ENCODE results near the gene BRCC3. TPM values are rescaled to one million over a fixed set of nuclear protein-coding genes. Genes with fewer than 3 reads are reported as not detected.
"Not testable (repeated sequence)": the region's sequence is repeated elsewhere in the genome, so short reads cannot be mapped to it uniquely, and the experiment has no call there.

The BRCC3 gene
- total RNA-seq, 6 experiments from 2014 or later: 24.5 to 27.8 (median 26.0) TPM

- no peak overlapping the region for H3K27ac Mint-ChIP-seq
- no peak for DNase-seq
- H3K27me3 Mint-ChIP-seq (ENCODE audit: insufficient read depth): peaks cover 4% of the 10 kb centered on the region
- no peak for TF ChIP-seq CTCF (IDR thresholded peaks at IDR 0.05)
- no peaks in the 10 kb centered on the region for H3K9me3 Mint-ChIP-seq
- H3K4me1 Mint-ChIP-seq (ENCODE audit: low read depth): no peaks in the 10 kb centered on the region
- H3K4me3 Mint-ChIP-seq: no peak overlapping the region
- no peaks in the 10 kb centered on the region for H3K36me3 Mint-ChIP-seq (ENCODE audit: low read depth)
Measured at GRCh38 chrX:155143959-155144548, 72.7 kb downstream of the BRCC3 start.

- Mint-ChIP-seq H3K4me1 (ENCODE audit: low read depth) (no peaks in the 10 kb centered on the region), H3K27me3 (ENCODE audit: insufficient read depth) (peaks cover 2% of the 10 kb centered on the region), H3K27ac (no peak overlapping the region), H3K36me3 (ENCODE audit: low read depth) (no peaks in the 10 kb centered on the region), H3K9me3 (no peaks in the 10 kb centered on the region), H3K4me3 (no peak overlapping the region)
- TF ChIP-seq CTCF (IDR thresholded peaks at IDR 0.05): no peak
- no peak for DNase-seq
Measured at GRCh38 chrX:155144926-155145325, 73.6 kb downstream of the BRCC3 start.

- not testable (repeated sequence) for H3K27me3 Mint-ChIP-seq (ENCODE audit: insufficient read depth); H3K9me3 Mint-ChIP-seq
Measured at GRCh38 chrX:155147612-155148011, 76.3 kb downstream of the BRCC3 start.

GRCh38 chrX:155148166-155148565, 76.9 kb downstream of the BRCC3 start:
- H3K4me1 Mint-ChIP-seq (ENCODE audit: low read depth); H3K4me3 Mint-ChIP-seq; H3K9me3 Mint-ChIP-seq; H3K36me3 Mint-ChIP-seq (ENCODE audit: low read depth); DNase-seq; H3K27ac Mint-ChIP-seq; H3K27me3 Mint-ChIP-seq (ENCODE audit: insufficient read depth): not testable (repeated sequence)

More at GRCh38 chrX:155147612-155148011, 76.3 kb downstream of the BRCC3 start:
- H3K4me1 Mint-ChIP-seq (ENCODE audit: low read depth); H3K36me3 Mint-ChIP-seq (ENCODE audit: low read depth); DNase-seq; H3K27ac Mint-ChIP-seq; H3K4me3 Mint-ChIP-seq: not testable (repeated sequence)

GRCh38 chrX:155148724-155149537, 77.6 kb downstream of the BRCC3 start:
- no peak overlapping the region for H3K4me3 Mint-ChIP-seq
- H3K36me3 Mint-ChIP-seq (ENCODE audit: low read depth): no peaks in the 10 kb centered on the region
- peak; percentile 12 for DNase-seq
- no peaks in the 10 kb centered on the region for H3K4me1 Mint-ChIP-seq (ENCODE audit: low read depth)
- no peak overlapping the region for H3K27ac Mint-ChIP-seq
- H3K9me3 Mint-ChIP-seq: no peaks in the 10 kb centered on the region
- H3K27me3 Mint-ChIP-seq (ENCODE audit: insufficient read depth): peaks cover 2% of the 10 kb centered on the region
- TF ChIP-seq CTCF (IDR thresholded peaks at IDR 0.05): peak; percentile 74

- no peak for DNase-seq
- no peak overlapping the region for H3K27ac Mint-ChIP-seq
- no peak for TF ChIP-seq CTCF (IDR thresholded peaks at IDR 0.05)
- no peaks in the 10 kb centered on the region for H3K4me1 Mint-ChIP-seq (ENCODE audit: low read depth)
- no peak overlapping the region for H3K4me3 Mint-ChIP-seq
- no peaks in the 10 kb centered on the region for H3K36me3 Mint-ChIP-seq (ENCODE audit: low read depth)
- H3K9me3 Mint-ChIP-seq: no peaks in the 10 kb centered on the region
- no peaks in the 10 kb centered on the region; the same call in 1 of the 2 replicates for H3K27me3 Mint-ChIP-seq (ENCODE audit: insufficient read depth)
Measured at GRCh38 chrX:155169881-155170280, 98.6 kb downstream of the BRCC3 start.

Other genes starting within 250 kb of the BRCC3 start
- not detected for gene SMIM9, start 236.8 kb upstream of the BRCC3 start, total RNA-seq (2021; fragmentation: NEBNext Ultra II Directional; extraction: Animal tissue kit (Norgen Biotek cat#: 25700))
- 1 to 10 TPM; 4.8 to 8.4 (median 6.6) TPM for gene F8A1, start 185.2 kb upstream of the BRCC3 start, total RNA-seq (2021; fragmentation: NEBNext Ultra II Directional; extraction: Animal tissue kit (Norgen Biotek cat#: 25700))
- gene F8, start 48.8 kb upstream of the BRCC3 start, total RNA-seq (2021; fragmentation: NEBNext Ultra II Directional; extraction: Animal tissue kit (Norgen Biotek cat#: 25700)): 1 to 10 TPM; 1.0 to 1.6 (median 1.4) TPM
- gene FUNDC2, start 44.7 kb upstream of the BRCC3 start, total RNA-seq (2021; fragmentation: NEBNext Ultra II Directional; extraction: Animal tissue kit (Norgen Biotek cat#: 25700)): 10 to 100 TPM; 50.8 to 55.7 (median 53.3) TPM
- gene CMC4, start 372 bp upstream of the BRCC3 start, total RNA-seq (2021; fragmentation: NEBNext Ultra II Directional; extraction: Animal tissue kit (Norgen Biotek cat#: 25700)): 1 to 10 TPM; 4.6 to 7.4 (median 6.3) TPM
- gene MTCP1, start 372 bp upstream of the BRCC3 start, total RNA-seq (2021; fragmentation: NEBNext Ultra II Directional; extraction: Animal tissue kit (Norgen Biotek cat#: 25700)): 10 to 100 TPM; 12.4 to 15.8 (median 14.3) TPM
- gene VBP1, start 145.0 kb downstream of the BRCC3 start, total RNA-seq (2021; fragmentation: NEBNext Ultra II Directional; extraction: Animal tissue kit (Norgen Biotek cat#: 25700)): 10 to 100 TPM; 62.8 to 69.5 (median 66.5) TPM
- gene RAB39B, start 193.0 kb downstream of the BRCC3 start, total RNA-seq (2021; fragmentation: NEBNext Ultra II Directional; extraction: Animal tissue kit (Norgen Biotek cat#: 25700)): under 1 TPM; 0.05 to 0.28 (median 0.19) TPM

Data from HFFc6 (cell line).